HG03442 (cell line): ENCODE measurements around the gene TSHZ2.

Source experiments
- ATAC-seq: cut with Tn5 transposase; IDR thresholded peaks from one replicate; pipeline ENCODE4 v1.9.1; 2021; ENCODE audit warnings: mild to moderate bottlenecking, moderate library complexity; ENCODE audit not compliant: unreplicated experiment

Gene TSHZ2

GRCh38 chr20:53053595-53053994, 81.4 kb downstream of the TSHZ2 start:
- ATAC-seq: no peak

DNA sequence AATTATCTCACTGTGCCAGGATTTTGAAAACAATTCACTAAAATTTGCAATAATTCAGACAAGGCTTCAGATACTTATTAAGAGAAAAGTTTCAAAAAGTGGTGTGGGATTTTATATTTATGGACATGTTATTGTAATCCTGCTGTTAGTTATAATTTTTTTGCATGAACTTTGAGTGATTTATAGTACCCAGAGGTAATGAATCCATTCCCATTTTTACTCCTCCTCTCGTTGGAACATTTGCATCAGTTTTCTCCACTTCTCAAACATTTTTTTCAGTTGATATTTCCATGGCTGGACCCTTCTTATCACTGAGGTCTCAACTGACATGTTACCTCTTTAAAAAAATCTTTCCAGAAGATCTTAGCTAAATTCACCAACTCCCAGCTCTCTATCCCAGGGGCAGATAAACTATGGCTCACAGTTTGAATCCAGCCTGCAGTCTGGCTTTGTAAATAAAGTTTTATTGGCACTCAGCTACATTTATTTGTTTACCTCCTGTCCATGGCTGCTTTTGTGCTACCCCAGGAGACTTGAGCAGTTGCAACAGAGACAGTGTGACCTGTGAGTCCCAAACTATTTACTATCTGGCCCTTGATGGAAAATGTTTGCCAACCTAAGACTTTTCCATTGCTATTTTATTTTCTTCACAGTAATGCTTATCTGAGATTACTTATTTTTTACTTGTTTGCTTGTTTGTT, 83.4 kb downstream of the TSHZ2 start:
- no peak for ATAC-seq

DNA sequence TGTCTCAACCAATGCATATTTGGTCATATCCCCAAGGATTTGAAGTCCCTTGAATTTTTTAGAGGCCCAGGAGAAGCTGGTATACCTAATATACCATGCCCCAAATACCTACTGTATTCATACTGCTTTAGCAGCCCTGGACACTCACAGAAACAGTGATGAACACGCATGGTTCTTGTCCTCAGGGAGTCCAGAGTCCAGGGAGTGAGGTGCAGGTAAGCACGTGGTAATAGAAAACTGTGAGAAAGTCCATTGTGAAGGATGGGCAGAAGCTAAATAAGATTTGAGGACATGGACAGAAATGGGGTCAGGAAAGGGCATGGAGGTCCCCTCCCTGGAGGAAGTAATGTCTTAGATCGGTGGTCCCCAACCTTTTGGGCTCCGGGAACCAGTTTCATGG, 85.4 kb downstream of the TSHZ2 start:
- ATAC-seq: no peak

DNA sequence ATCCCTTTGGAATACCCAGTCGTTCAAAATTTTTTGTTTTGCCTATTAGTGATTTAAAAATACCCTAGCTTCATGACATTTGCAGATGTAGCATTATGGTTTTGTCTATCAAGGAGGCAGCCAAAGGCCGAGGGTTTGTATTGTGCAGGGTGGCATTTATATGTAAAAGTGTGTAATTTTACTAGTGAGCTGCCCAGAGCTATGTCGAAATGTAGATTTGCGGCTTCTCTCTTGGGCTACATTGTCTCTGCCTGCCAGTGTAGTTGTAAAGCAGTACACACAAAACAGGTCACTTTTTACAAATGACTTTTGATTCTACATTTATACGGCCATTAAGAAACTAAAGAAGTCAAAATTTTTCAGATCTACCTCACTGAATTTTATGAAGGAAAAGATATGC, 87.7 kb downstream of the TSHZ2 start:
- ATAC-seq: no peak

DNA sequence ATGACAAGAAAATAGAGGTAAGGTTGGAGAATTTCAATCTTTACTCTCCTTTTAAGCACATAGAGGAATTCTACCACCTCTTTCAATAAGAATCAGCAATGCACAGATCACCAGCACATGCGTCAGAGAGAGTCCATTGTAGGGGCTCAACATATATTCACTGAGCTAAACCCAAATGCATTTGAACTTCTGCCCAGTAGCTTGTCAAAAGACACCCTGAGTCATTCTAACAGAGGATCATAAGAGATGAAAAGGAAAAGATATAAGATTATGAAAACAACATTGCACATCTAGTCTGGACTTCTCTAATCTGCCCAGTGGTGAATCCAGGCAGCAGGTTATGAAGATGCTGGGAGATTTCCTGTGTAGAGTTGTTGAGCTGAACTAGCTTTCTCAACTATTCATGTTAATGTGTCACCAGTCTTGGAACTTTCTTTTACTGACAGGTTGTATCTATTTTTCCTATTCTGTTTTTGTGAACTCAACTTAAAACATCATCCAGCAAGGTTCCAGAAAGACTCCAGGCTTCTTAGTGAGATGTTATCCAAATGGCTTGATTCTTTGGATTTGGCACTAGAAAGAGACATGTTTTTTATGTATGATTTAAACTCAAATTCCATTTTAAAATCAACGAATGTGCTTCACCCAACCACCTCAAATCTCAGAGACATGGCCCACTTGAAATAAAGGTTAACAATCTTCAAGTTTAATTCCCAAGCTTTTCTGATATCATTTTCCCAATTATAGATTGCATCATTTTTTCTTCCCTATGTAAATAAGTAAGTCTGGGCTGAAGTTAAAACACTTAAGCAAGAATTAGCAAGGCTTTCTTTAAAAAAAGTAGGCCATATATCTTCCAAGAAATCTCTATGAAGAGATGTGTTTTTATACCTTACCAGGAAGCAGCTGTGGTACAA, 89.3 kb downstream of the TSHZ2 start:
- no peak for ATAC-seq

- no peak for ATAC-seq
Observed at GRCh38 chr20:53064935-53065334, 92.8 kb downstream of the TSHZ2 start.

DNA sequence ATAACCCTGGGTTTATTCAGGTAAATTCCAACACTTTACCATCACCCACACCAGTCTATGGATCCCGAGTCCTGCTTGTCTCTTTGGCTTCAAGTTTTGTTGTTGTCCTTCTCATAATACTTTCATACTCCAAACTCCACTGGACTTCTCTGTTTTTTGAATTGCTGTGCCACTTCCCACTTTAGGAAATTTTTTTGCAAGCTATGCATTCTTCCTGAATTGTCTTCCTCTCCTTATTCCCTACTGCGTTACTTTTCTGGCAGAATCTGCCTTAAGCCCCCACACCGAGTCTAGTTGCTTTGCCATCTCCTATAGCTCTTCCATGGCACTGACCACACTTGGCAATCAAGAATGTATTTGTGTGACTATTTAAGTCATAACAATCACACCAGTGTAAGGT, 96.1 kb downstream of the TSHZ2 start:
- ATAC-seq: no peak

GRCh38 chr20:53069132-53069531, 97.0 kb downstream of the TSHZ2 start:
- no peak for ATAC-seq

DNA sequence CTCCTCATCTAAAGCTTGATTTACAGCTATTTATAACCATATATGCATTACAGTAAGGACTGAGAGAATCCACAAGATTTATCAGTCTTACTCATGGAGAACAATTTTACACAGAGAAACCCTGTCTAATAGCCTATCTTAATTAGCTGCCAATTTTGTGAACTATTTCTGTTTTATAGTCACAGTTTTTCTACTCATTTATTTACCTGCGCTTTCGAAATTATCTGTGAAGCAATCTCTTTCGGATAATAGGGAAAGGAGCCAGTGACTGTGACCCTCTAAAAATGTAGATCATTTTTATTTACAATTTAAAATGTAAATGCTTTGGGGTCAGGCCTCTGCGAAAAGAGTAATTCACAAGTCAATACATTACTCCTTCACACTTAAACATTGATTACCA, 98.1 kb downstream of the TSHZ2 start:
- ATAC-seq: no peak

DNA sequence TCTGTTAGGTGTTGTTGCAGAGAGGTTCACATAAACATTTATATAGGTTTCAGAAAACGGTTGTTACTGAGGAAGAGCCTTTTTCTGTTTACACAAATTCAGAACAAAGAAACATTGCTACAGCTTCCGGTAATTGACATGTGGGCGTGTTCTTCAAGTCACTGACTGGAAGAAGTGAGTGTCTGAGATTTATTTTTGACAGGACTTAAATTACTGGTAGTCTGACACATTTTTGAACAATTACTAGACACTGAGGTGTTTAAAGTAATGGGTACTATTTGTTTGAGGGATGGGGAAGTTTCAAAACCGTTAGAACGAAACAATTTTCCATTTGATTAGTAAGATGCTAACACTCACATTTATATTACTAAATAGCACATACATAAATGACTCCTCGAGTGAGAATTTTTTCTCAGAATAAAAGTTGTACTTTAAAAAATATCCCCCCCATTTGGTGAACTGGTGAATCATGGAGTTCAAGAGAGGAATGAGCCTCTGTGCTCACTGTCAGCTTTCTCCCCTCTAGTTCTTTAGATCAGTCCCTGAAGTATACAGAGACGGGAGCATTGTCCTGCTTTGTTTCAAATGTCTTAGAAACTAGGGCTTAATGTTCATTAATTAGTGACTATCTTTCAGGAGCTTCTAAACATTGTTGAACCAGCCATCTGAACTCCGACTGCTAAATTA, 98.7 kb downstream of the TSHZ2 start:
- no peak for ATAC-seq

DNA sequence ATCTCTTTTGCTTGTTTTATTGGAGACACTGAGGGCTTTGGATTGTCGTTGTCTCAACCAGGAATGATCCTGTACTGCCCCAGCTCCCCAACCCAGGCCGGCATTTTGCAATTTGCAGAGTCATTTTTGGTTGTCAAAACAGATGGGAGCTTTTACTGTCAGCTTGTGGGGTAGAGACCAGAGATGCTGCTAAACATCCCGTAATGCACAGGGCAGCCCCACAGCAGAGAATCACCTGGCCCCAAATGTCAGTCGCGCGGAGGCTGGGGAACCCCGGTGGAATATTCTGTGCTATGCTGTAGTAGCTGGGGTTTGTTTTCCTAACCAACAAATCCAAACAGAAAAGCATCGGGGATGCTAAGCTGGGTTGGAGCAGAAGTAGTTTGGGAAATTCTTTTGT, 99.7 kb downstream of the TSHZ2 start:
- ATAC-seq: no peak

- ATAC-seq: no peak
Observed at GRCh38 chr20:53072923-53073579, 100.9 kb downstream of the TSHZ2 start.

- ATAC-seq: no peak
Observed at GRCh38 chr20:53073636-53074415, 101.7 kb downstream of the TSHZ2 start.

DNA sequence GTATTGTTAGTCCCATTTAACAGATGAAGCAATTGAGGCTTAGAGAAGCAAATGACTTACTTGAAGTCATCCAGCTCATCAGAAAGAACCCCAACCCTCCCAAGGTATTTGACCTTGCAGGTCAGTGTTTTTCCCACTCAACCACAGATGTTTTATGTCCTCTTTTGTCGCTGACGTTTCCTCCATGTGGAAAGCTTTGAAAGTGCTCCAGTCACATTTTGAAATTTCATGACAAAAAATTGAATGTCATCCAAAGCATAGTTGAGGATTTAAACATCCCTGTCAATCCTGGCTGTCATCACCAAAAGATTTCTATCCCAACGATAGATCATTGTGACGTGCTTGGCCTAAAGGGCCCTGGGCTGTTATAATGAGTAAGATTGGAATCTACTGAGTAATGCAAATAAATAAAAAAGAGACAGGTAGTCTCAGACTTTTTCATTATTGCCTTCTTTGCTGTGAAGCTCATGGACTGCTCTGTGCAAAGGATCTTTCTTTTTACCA, 102.7 kb downstream of the TSHZ2 start:
- no peak for ATAC-seq

- ATAC-seq: no peak
Observed at GRCh38 chr20:53076668-53077067, 104.5 kb downstream of the TSHZ2 start.

DNA sequence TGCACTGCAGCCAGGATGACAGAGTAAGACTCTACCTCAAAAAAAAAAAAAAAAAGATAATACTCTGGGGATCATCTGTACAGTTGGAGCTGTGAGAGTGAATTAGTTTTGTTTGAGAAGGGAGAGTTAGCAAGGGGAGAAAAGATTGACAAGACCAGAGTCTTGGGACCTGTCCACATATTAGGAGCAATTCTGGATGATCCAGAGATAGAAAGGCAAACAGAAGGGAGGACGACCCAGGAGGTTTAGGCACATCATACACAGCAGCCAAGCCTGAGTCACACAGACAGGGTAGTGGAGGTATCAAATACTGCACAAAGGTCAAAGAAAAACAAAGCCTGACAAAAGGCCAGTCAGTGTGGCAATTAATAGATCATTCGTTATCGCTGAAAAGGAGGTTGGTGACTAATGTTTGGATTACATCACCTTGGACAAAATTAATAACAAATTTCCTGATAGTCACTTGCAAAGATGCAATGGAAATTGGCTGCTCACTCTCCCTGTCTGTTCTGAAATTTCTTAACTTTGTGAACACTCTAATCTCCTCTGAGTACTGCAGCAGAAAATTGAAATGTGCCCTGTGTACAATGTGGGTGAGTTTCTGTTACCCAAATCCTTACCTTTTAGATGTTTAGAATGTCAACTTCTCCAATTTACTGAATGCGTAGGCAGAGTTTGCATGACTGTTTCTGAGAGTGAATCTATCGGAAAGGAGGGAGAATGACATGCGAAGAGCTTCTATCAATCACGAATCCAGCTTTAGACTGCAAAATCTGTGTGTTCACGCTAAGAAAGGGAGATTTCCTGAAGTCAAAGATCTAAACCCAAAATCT, 105.4 kb downstream of the TSHZ2 start:
- ATAC-seq: no peak

DNA sequence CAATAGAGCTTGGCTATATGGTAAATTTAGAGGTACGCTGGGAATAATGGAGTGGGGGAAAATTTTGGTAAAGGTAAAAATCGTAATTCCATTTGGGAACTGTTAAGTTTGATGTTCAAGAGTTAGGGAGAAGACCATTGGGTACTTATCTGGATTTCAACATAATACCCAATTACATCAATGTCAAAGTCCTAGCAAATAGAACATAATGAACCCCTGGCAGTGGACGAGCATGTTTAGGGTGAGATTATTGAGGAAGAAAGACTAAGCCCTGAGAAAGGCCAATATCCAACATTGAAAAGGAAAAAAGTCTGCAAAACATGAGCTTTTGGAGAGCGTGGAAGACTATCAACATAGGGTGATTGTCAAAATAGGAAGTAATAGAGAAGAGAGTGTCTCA, 106.6 kb downstream of the TSHZ2 start:
- ATAC-seq: no peak

- ATAC-seq: no peak
Observed at GRCh38 chr20:53079261-53079691, 107.1 kb downstream of the TSHZ2 start.
